GM18867 (cell line): ENCODE data around the gene NPPA.

Source experiments
- ATAC-seq: cut with Tn5 transposase; IDR thresholded peaks from one replicate; pipeline ENCODE4 v1.9.1; 2021; ENCODE audit warnings: mild to moderate bottlenecking, moderate library complexity; ENCODE audit not compliant: unreplicated experiment

Gene NPPA

DNA sequence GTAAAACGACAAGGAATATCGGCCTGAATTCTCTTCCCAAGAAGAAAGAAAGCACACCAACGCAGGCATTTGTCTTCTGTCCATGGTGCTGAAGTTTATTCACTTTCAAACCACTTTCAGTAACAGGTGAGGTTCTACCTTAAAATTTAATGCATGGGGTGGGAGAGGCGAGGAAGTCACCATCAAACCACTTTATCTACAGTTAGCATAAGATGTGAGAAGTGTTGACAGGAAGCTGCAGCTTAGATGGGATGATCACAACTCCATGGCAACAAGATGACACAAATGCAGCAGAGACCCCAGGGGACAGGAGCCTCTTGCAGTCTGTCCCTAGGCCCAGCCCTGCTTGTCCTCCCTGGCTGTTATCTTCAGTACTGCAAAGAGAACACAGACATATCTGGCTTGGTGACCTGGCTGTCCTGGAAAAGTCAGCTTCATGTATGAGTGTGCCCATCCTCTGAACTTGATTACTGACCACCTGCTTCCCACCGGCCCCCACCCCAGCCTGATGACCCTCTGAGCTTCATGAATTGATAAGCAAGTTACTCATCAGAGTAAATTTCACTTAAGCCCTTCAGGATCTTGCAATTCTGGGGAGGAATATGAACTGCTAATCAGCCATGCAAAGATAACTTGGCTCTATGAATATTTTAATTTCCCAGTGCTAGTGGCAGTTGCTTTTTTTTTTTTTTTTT lies 1.8 kb downstream of the NPPA start:
- ATAC-seq = no peak

DNA sequence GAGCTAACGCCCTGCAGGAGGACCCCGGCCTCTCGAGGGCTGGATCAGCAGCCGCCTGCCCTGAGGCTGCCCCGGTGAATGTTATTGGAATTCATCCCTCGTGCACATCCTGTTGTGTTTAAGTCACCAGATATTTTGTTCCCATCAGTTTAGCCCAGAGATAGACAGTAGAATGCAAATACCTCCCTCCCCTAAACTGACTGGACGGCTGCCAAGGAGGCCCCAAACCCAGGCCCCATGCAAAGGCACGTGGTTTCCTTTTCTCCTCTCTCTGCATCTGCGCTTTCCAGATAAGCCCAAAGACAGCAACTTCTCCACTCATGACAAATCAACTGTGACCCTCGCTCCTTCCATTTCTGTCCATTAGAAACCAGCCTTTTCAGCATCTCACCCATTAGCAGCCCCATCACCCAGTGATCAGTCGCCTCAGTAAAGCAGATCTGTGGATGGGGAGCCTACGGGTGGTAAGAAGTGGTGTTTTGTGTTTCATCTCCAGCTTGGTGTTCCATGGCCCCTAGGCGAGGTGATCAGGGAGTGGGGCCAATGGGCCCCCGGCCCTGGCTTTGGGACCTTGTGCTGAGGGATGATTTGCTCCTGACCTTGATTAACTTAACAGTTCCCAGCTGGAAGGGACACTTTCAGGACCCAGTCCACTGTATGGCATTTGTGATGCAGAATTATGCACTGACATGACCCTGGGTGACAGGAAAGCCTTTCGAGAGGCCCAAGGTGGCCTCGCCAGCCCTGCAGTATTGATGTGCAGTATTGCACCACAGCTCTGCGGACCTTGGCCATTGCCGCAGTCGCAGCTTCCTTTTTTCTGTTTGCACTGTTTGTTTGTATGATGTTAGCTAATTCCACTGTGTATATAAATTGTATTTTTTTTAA lies 5.2 kb downstream of the NPPA start:
- ATAC-seq = no peak

GRCh38 chr1:11841245-11842153 lies 6.1 kb downstream of the NPPA start:
- ATAC-seq = no peak

DNA sequence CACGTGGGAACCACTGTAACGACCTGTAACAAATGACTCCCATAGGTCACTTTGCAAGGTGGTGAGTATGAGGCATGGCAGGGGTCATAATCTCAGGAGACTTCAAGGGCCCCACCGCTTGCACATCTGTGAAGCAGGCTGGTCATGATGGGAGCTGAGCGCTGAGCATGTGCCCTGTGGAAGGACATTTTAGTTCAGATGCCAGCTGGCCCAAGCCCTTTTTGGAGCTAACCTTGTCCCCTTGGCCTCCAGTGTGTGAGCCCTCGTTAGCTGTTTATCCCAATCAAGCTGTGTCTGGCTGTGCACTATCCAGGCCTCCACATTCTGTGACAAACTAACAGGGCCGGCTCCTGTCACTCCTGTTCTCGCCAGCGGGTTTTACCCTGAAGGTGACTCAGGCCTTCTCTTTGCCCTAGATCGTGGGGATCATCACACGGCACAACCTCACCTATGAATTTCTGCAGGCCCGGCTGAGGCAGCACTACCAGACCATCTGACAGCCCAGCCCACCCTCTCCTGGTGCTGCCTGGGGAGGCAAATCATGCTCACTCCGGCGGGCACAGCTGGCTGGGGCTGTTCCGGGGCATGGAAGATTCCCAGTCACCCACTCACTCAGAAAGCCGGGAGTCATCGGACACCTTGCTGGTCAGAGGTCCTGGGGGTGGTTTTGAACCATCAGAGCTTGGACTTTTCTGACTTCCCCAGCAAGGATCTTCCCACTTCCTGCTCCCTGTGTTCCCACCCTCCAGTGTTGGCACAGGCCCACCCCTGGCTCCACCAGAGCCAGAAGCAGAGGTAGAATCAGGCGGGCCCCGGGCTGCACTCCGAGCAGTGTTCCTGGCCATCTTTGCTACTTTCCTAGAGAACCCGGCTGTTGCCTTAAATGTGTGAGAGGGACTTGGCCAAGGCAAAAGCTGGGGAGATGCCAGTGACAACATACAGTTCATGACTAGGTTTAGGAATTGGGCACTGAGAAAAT lies 7.6 kb downstream of the NPPA start:
- ATAC-seq = no peak

DNA sequence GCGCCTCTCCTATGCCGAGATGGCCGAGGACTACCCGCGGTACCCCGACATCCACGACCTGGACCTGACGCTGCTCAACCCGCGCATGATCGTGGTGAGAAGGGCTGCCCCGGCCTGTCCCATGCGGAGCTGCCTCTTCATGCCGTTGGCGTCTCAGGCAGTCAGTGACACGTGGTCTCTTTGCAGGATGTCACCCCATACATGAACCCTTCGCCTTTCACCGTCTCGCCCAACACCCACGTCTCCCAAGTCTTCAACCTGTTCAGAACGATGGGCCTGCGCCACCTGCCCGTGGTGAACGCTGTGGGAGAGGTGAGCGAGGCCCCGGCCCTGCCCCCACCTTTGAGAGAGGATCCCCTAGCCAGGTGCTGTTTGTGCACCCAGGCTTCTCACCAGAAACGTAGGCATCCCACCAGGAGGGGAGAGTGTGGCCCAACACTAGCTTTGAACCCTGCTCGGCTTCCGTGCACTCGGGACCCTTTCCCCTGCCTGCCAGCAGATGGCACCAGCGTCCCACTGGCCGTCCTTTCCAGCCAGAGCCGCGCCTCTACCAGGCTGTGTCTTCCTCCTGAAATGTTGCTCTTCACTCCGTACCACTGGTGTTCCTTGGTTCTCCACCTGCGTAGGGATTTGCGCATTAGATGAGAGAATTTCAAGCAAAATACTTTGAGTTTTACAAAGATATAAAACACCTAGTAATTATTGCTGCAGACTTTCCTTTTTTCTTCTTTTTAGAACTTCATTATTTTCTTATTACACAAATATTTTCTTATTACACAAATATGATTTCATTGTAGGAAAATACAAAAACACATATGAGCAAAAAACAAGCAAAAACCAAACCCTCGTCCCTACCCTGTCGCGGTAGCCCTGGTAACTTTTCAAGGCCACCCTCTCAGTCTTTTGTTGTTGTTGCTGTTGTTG lies 9.0 kb downstream of the NPPA start:
- no peak for ATAC-seq

DNA sequence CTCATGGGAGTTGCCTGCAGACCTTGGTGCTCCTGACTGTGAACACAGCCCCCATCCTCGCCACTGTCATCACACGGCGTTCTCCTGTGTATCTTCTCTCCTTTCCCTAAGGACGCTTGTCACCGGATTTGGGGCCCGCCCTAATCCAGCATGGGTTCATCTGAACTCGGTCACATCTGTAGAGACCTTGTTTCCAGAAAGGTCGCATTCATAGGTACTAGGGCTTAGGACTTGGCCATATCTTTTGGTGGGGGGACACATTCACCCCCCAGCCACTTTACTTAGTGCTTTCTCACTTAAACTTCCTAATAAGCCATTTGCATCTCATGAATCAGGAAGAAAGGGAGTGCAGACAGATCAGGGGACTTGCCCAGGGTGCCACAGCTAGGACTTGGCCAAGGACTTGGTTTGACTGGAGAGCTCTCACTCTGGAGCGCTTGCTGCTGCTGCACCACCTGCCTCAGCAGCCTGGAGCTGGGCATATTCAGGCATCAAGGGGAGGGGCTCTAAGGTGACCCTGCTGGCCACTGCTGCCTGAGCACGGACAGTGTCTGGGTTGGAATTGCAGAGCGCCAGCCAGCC lies 9.7 kb downstream of the NPPA start:
- no peak for ATAC-seq

GRCh38 chr1:11836955-11837766 lies 10.4 kb downstream of the NPPA start:
- ATAC-seq = no peak

DNA sequence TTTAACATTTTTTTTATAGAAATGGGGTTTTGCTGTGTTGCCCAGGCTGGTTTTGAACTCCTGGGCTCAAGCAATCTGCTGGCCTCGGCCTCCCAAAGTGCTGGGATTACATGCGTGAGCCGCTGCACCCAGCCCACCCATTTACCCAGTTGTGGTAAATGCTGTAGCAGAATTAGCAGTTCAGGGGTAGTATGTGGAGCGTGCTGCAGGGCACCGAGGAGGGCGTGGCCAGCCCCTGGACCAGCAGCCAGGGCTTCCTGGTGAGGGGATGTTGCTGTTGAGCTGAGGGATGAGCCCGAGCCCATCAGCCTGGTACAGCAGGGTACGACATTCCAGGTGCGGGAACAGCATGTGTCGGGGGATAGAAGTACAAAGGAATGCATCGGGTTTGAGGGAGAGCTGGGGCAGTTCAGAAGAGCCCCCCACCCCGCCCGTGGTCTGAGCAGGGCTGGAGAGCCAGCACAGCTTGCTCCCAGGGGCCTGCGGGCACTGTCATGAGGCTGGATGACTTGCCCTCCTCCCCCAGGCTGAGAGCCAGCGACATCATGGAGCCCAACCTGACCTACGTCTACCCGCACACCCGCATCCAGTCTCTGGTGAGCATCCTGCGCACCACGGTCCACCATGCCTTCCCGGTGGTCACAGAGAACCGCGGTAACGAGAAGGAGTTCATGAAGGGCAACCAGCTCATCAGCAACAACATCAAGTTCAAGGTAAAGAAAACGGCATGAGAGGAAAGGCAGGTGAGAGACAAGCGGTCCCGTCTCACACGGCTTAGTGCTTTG lies 11.9 kb downstream of the NPPA start:
- ATAC-seq = no peak

DNA sequence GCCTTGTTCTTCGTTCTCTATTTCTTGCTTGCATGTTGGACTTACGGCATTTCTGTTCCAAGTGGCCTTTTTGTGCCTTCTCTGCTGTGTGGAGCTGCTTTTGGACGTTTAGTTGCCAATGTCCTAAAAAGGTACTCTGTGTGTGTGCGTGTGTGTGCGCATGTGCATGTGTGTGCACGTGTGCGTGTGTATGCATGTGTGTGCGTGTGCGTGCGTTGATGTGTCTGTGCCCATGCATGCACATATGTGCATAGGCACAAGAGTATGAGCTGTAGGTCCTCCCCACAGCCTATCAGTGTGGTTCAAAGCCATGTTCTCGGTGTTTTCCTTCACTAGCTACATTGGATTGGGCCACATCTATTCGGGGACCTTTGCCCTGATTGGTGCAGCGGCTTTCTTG lies 13.7 kb downstream of the NPPA start:
- ATAC-seq = no peak

DNA sequence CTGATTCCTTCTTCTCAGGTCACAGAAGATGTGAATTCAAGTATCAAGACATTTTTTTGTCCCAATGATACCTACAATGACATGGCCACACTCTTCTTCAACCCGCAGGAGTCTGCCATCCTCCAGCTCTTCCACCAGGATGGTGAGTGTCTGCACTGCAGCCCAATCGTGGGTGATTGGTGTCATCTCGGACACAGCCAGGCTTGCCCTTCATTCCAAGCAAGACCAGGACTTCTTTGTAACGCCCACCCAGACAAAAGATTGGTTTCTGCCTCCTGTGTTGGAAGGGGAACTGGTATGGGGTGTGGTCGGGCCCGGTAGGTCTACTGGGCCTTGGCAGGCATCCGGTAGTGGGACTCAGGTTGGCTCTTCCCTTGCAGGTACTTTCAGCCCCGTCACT lies 14.1 kb downstream of the NPPA start:
- no peak for ATAC-seq

DNA sequence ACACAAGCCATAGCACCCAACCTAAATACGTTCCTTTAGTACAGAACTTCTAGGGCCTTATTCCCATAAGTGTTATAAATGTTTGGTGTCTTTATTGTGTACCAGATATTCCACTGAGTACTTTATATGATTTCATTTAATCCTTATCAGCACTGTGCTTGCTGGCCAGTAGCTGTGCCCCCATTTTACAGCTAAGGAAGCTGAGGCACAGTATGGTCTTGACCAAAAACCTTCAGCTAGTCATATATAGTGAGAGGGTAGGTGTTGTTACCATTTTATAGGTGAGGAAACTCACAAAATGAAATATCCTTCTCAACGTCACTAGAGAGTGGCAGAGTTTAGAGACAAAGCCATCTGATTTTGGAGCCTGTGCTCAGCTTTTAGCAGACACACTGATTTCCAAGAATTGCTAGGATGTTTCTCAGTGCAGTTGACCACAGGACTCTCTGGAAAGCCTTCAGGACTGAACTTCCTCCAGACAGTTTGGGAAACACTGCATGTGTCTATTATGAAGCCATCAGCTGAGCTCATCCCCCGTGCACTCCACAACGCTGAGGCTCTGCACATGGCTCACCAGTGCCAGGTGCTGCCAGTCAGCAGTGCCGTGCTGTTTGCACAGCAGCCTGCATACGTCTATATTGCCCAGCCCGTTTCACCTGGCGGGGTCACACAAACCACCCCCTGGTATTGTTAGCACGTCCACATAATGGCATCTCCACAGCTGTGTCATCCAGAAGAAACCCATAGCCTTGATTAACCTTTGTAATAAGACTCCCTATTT lies 15.4 kb downstream of the NPPA start:
- no peak for ATAC-seq

GRCh38 chr1:11828511-11828910 lies 19.1 kb downstream of the NPPA start:
- ATAC-seq = no peak

DNA sequence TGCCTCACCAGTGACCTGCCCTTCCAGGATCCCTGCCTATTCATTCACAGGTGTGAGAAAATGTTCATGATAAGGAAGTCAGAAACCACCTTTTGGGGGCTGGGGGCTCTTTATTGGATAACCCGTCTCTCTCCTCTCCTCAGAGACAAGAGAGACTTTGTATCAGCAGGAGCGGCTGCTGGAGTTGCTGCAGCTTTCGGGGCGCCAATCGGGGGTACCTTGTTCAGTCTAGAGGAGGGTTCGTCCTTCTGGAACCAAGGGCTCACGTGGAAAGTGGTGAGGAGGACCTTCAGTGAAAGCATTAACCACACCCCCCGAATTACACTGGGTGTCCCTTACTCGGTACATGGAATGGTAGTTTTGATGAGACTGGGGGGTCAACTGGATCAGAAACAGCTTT lies 20.6 kb downstream of the NPPA start:
- ATAC-seq = no peak

DNA sequence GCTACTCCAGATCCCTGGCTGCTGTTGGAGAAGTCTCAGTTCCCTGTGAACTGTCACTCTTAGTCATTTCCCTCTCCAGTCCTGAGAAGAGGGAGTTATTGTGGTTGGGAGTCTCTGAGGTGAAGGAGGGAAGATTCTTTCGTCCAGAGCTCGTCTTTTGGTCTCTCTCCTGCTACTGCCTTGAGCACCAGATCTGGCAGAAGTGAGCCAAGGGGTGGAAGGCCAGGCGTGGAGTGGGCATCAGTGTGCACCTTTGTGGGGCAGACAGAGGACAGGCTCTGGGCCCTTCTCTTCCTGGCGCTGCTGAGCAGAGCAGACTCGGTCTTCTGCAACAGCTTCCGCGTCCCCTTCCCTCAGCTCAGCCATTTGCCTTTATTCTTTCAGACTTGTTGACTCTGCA lies 22.5 kb downstream of the NPPA start:
- ATAC-seq = no peak

DNA sequence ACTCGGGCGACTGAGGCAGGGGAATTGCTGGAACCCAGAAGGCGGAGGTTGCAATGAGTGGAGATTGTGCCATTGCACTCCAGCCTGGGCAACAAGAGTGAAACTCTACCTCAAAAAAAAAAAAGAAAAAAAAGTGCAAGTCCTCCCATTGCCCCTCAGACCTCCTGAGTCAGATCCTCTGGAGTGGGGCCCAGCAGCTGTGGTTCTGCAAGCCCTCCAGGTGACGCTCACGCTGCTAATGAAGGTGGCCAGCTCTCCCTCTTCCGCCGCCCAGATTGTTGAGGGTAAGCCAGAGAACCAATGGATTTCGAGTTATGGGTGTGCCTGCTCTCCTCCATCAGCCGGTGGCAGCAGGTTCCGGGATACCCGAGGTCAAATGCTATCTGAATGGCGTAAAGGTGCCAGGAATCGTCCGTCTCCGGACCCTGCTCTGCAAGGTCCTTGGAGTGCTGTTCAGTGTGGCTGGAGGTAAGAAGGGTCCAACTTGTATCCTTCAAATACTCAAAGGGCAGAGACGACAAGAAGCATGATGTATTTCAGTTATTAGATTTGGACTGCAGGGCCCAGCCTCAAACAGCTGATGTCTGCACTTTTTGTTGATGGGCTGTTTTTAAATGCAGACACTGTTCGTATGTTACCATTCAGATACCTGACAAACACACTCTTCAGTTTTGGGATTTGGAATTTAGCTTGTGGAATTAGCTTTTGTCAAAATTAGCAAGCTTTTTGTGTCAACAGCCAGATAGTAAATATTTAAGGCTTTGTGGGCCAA lies 24.0 kb downstream of the NPPA start:
- ATAC-seq = no peak

GRCh38 chr1:11822091-11822490 lies 25.5 kb downstream of the NPPA start:
- ATAC-seq = no peak
